NT2/D1 (cell line): ENCODE results near the gene ACSF3.

Experiments used
- DNase-seq: peaks from one replicate; pipeline ENCODE4 v3.0.0-alpha.2; 2011; ENCODE audit warnings: low read depth, low spot score
- H3K27me3 ChIP-seq: 2 replicates; pipeline ENCODE4 v1.6.0; 2011; ENCODE audit warnings: mild to moderate bottlenecking; ENCODE audit not compliant: insufficient read length, insufficient read depth
- H3K36me3 ChIP-seq: 2 replicates; pipeline ENCODE4 v1.6.1; 2011; ENCODE audit warnings: mild to moderate bottlenecking, low read length, mixed read lengths; ENCODE audit not compliant: insufficient read depth, insufficient read length
- H3K4me1 ChIP-seq: 2 replicates; pipeline ENCODE4 v1.5.1; 2011; ENCODE audit not compliant: insufficient read depth, insufficient read length
- H3K4me3 ChIP-seq: 2 replicates; pipeline ENCODE4 v1.5.1; 2011; ENCODE audit warnings: low read depth; ENCODE audit not compliant: insufficient read length
- H3K9ac ChIP-seq: 2 replicates; pipeline ENCODE4 v1.6.0; 2011; ENCODE audit warnings: low read depth; ENCODE audit not compliant: insufficient read length
- H3K9me3 ChIP-seq: 2 replicates; pipeline ENCODE4 v1.5.1; 2011; ENCODE audit warnings: mild to moderate bottlenecking, low read length; ENCODE audit not compliant: insufficient read depth
- SUZ12 ChIP-seq: IDR thresholded peaks from 2 replicates; pipeline ENCODE4 v1.6.1; 2011; ENCODE audit not compliant: insufficient read length, insufficient read depth; ENCODE audit errors: extremely low read depth
- YY1 ChIP-seq: IDR thresholded peaks from 2 replicates; pipeline ENCODE4 v1.6.1; 2011; ENCODE audit not compliant: insufficient read length, insufficient read depth
- ZNF274 ChIP-seq: IDR thresholded peaks from 2 replicates; pipeline ENCODE4 v1.6.1; 2011; ENCODE audit warnings: mild to moderate bottlenecking, low read depth, low read length

The ACSF3 gene

DNA sequence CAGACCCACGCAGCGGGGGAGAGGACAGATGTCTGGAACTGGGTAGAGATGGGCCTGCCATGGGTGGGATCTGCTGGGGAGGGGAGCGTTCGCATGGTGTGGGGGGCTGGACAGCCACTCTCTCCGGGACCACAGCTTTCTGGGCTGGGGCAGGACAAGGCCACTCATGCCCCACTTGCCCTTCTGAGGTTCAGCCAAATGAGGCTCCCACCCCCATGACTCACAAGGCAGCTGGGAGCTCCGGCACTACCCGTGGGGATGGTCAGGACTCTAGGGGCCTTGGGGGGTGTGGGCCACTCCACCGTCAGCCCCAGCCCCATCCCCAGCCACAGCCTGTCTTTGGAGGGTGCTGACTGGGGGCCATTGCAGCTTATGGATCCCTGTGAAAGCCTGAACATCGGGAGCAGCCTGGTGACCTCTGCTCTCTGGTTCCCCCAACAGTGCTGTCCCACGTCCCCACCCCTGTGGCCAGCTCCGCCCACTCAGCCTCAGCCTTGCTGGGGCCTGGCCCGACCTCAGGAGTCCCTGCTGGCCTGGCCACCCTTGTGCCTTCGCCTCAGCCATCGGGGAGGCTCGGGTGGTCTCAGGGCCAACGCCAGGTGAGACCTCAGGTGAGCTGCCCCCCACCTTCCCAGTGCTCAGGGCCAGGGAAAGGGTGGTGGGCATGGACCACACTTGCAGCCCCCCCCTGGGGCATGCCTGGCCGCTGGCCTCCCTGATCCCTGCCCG, 73.2 kb downstream of the ACSF3 start:
- no peak for DNase-seq
- Histone ChIP-seq H3K4me1 (peaks cover 29% of the 10 kb centered on the region), H3K9ac (peak overlapping the region; percentile 14), H3K9me3 (no peaks in the 10 kb centered on the region), H3K4me3 (no peak overlapping the region), H3K36me3 (no peaks in the 10 kb centered on the region), H3K27me3 (peaks cover 18% of the 10 kb centered on the region)
- TF ChIP-seq SUZ12 (no peak), ZNF274 (no peak), YY1 (no peak)

GRCh38 chr16:89167425-89167941, 73.8 kb downstream of the ACSF3 start:
- Histone ChIP-seq H3K9ac (peak overlapping the region; percentile 62), H3K4me3 (no peak overlapping the region), H3K4me1 (peaks cover 35% of the 10 kb centered on the region)

DNA sequence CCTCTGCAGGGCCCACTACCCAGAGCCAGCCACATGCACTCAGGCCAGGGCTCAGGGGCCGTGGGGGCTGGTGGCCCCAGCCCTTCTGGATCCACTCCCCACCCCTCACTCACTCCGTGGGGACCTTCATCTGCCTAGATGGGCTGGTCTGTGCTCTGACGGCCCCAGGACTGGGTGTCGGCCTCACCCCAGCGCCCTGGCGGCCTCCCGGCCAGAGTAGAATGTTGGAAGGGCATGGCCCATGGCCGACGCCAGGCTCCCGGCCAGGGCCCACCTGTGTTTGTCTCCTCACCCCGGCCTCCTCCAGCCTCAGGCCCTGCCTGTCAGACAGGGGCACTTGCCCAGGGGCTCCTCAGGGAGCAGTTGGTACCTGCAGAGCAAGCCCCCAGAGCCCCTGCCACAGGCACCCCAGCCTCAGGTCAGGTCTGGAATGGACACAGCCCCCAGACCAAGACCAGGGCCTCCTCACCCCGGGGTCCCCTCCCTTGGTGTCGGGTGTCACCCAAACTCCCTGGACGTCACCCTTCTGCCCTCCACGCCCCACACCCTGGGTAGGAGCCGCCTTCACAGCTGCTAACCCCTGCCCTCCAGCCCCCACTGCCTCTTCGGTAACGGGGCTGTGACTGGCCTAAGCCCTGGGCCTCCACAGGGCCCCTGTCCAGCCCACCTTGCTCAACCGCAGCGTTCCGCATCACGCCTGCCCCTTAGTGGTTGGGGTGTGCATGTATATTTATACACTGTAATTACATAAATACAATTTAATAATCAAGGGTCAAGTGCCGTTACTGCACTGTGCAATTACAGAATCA, 74.9 kb downstream of the ACSF3 start:
- no peak overlapping the region for H3K4me3 ChIP-seq
- peaks cover 27% of the 10 kb centered on the region for H3K27me3 ChIP-seq
- no peak for TF ChIP-seq YY1
- no peak for TF ChIP-seq ZNF274
- TF ChIP-seq SUZ12: no peak
- peaks cover 42% of the 10 kb centered on the region for H3K4me1 ChIP-seq
- DNase-seq: no peak
- H3K9ac ChIP-seq: peak overlapping the region; percentile 42
- H3K9me3 ChIP-seq: no peaks in the 10 kb centered on the region
- no peaks in the 10 kb centered on the region for H3K36me3 ChIP-seq

More at GRCh38 chr16:89167425-89167941, 73.8 kb downstream of the ACSF3 start:
- H3K36me3 ChIP-seq: no peaks in the 10 kb centered on the region
- no peaks in the 10 kb centered on the region for H3K9me3 ChIP-seq
- peak; percentile 88 for DNase-seq
- TF ChIP-seq ZNF274: no peak
- no peak for TF ChIP-seq YY1
- TF ChIP-seq SUZ12: no peak
- peaks cover 24% of the 10 kb centered on the region for H3K27me3 ChIP-seq

- DNase-seq: no peak
- Histone ChIP-seq H3K36me3 (no peaks in the 10 kb centered on the region), H3K9me3 (no peaks in the 10 kb centered on the region), H3K4me1 (peaks cover 49% of the 10 kb centered on the region), H3K4me3 (no peak overlapping the region), H3K9ac (no peak overlapping the region), H3K27me3 (peaks cover 27% of the 10 kb centered on the region)
- no peak for TF ChIP-seq SUZ12
- no peak for TF ChIP-seq YY1
- TF ChIP-seq ZNF274: no peak
Observed at GRCh38 chr16:89169778-89170177, 76.1 kb downstream of the ACSF3 start.

DNA sequence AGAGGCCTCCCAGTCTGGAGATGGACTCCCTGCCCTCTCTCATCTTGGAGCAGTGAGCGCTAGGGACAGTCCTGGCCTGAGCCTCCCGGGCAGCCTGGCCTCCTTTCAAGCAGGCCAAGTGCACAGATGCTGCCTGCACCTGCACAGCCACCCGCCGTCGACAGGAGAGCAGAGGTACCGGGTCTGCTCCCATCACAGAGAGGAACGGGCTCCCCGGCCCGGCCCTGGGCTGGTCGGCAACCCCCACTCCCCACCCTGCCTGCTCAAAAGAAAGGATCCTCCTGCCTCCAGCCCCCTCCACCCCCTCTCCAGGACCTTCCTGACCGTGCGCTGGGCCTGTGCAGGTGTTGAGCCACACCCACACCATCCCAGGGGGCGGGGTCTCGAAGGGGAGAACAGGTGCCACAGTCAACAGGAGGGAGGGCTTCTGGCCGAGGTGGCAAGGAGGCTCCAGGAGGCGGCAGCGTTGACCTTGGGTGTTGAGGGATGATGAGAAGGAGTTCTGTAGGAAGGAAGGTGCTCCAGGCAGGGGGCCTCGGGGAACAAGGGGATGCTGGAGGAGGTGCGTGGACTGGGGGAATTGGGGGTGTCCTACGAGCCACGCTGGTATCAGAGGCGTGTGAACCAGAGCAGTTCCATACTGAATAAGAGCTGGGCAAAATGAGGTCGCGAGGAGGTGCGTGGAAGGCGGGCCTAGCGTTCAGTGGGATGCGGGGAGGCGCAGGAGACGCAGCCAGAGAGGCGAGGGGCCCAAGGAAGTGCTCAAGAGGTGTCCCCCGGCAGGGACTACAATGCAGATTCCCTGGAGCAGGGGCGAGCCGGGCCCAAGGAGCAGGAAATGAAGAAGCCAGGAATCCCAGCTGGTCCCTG, 76.9 kb downstream of the ACSF3 start:
- DNase-seq: peak; percentile 33
- Histone ChIP-seq H3K36me3 (no peaks in the 10 kb centered on the region), H3K4me1 (peaks cover 49% of the 10 kb centered on the region), H3K9me3 (no peaks in the 10 kb centered on the region), H3K27me3 (peaks cover 27% of the 10 kb centered on the region), H3K9ac (peak overlapping the region; percentile 62), H3K4me3 (peak overlapping the region; percentile 45)
- no peak for TF ChIP-seq ZNF274
- TF ChIP-seq SUZ12: no peak
- TF ChIP-seq YY1: no peak

DNA sequence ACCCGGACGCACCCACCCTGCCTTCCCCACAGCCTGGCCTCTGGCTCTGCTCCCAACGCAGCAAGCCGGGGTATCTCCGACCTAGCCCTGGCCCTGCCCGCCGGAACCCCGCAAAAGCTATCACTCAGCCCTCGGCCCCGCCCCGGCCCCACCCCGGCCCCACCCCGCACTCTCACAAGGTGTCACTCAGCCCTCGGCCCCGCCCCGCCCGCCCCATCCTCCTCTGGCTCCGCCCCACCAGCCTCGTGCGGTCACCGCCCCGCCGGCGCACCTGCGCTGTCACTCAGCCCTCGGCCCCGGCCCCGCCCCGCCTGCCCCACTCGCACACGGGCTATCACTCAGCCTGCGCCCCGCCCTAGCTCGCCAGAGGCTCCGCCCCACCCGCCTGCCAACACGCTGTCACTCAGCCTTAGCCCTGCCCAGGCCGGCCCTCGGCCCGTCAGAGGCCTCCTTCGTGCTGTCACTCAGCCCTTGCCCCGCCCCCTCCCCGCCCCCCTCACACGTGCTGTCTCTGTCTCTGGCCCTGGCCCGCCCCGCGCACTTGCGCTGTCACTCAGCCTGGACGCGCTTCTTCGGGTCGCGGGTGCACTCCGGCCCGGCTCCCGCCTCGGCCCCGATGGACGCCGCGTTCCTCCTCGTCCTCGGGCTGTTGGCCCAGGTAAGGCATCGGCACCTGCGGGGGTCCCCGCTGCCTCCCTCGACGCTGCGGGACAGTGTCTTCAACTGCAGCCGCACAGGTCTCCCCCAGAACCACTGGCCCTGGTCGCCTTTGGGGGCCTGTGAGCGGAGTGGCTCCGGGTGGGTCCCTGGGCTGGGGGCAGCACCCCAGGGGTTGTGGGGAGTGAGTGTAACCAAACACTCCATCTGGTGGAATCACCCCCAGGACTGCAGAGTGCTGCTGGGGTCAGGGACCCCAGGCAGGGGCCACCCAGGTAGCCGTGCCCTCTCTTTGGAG, 77.8 kb downstream of the ACSF3 start, which contains the start of gene CDH15:
CDH15 (plus strand) TSS at position 533 of the 955 bp plus-strand sequence; CDS start at position 617, 84 bp downstream.
- Histone ChIP-seq H3K9me3 (no peaks in the 10 kb centered on the region), H3K4me1 (peaks cover 53% of the 10 kb centered on the region), H3K4me3 (peak within 1 kb of the TSS; percentile 45), H3K36me3 (no peaks in the 10 kb centered on the region), H3K9ac (peak within 1 kb of the TSS; percentile 62), H3K27me3 (peaks cover 27% of the 10 kb centered on the region)
- no peak for TF ChIP-seq ZNF274
- TF ChIP-seq YY1: no peak
- TF ChIP-seq SUZ12: no peak
- DNase-seq: peak; percentile 98
